HepG2 (cell line): Measurements from ENCODE around the gene LMOD3. TPM values are rescaled to one million over a fixed set of nuclear protein-coding genes. Genes with fewer than 3 reads are reported as not detected.

Experiments
- AGO2 ChIP-seq: fragments of 200-400 bp; formaldehyde crosslinking; optimal IDR thresholded peaks from 2 replicates; pipeline ENCODE3; 2017; ENCODE audit warnings: mild to moderate bottlenecking, low read depth, low read length, moderate library complexity
- HMGA1 ChIP-seq: sonication (generic); formaldehyde crosslinking; conservative IDR thresholded peaks from 2 replicates; pipeline ENCODE4 v1.4.0; 2020; ENCODE audit warnings: missing genetic modification reagents
- KMT2A ChIP-seq: sonication (generic); formaldehyde crosslinking; IDR thresholded peaks from 2 replicates; pipeline ENCODE4 v1.4.0; 2020; ENCODE audit warnings: missing genetic modification reagents
- PHF8 ChIP-seq: sonication (generic); formaldehyde crosslinking; IDR thresholded peaks from 2 replicates; pipeline ENCODE4 v1.5.0; 2020; ENCODE audit warnings: missing genetic modification reagents
- RFXAP ChIP-seq: sonication (generic); formaldehyde crosslinking; IDR thresholded peaks from 2 replicates; pipeline ENCODE4 v1.4.0; 2020; ENCODE audit warnings: missing genetic modification reagents, borderline replicate concordance
- SOX6 ChIP-seq, 2 experiments: fragments of 450-650 bp in 1 of 2; sonication (generic) in 1 of 2; formaldehyde crosslinking in 1 of 2; IDR thresholded peaks; 2 replicates each; pipeline versions ENCODE4 v1.4.0 to v1.6.1; 2017 to 2020; ENCODE audit warnings: antibody characterized with exemption in 1 of 2, mild to moderate bottlenecking in 1 of 2, missing genetic modification reagents in 1 of 2
- SRY ChIP-seq: sonication (generic); formaldehyde crosslinking; IDR thresholded peaks from 2 replicates; pipeline ENCODE4 v1.8.0; 2022; ENCODE audit warnings: mild to moderate bottlenecking, missing genetic modification reagents
- UBTF ChIP-seq: sonication (generic); formaldehyde crosslinking; IDR thresholded peaks from 2 replicates; pipeline ENCODE4 v1.4.0; 2020; ENCODE audit warnings: mild to moderate bottlenecking, missing genetic modification reagents
- ZBTB7A ChIP-seq: sonication (generic); formaldehyde crosslinking; IDR thresholded peaks from 2 replicates; pipeline ENCODE4 v1.8.0; 2022; ENCODE audit warnings: mild to moderate bottlenecking, missing genetic modification reagents
- ZFY ChIP-seq: sonication (generic); formaldehyde crosslinking; IDR thresholded peaks from 2 replicates; pipeline ENCODE4 v1.4.0; 2020; ENCODE audit warnings: missing genetic modification reagents
- ZNF121 ChIP-seq: sonication (generic); formaldehyde crosslinking; IDR thresholded peaks from 2 replicates; pipeline ENCODE4 v1.5.0; 2020; ENCODE audit warnings: mild to moderate bottlenecking, missing genetic modification reagents
- ZNF331 ChIP-seq: sonication (generic); formaldehyde crosslinking; IDR thresholded peaks from 2 replicates; pipeline ENCODE4 v1.4.0; 2020; ENCODE audit warnings: missing genetic modification reagents
- ZNF687 ChIP-seq: sonication (generic); formaldehyde crosslinking; IDR thresholded peaks from 2 replicates; pipeline ENCODE4 v1.5.1; 2020; ENCODE audit warnings: mild to moderate bottlenecking, missing genetic modification reagents, moderate library complexity
- ZNF788 ChIP-seq: sonication (generic); formaldehyde crosslinking; IDR thresholded peaks from 2 replicates; pipeline ENCODE4 v1.5.0; 2020; ENCODE audit warnings: mild to moderate bottlenecking, missing genetic modification reagents, borderline replicate concordance
- ZSCAN25 ChIP-seq: sonication (generic); formaldehyde crosslinking; IDR thresholded peaks from 2 replicates; pipeline ENCODE4 v1.8.0; 2022; ENCODE audit warnings: mild to moderate bottlenecking, missing genetic modification reagents
- polyA plus RNA-seq, 8 experiments: library from polyadenylated mRNA; depleted of rRNA in 3 of 8; stranded (reverse) in 7 of 8; unstranded in 1 of 8; fragments of >200 nt; fragmentation: Illumina TruSeq in 4 of 8; extraction: Trizol in 4 of 8; gene quantifications; 2 replicates each; pipeline versions ENCODE4 v1.2.1 to v1.2.3, GENCODE V29; 2011 to 2016; ENCODE audit warnings: low read depth in 4 of 8, missing spikeins in 1 of 8, mixed read lengths in 1 of 8; ENCODE audit not compliant: insufficient read depth in 1 of 8
- total RNA-seq, 5 experiments: library from RNA; depleted of rRNA; stranded (reverse); fragments of >200 nt; fragmentation: Illumina TruSeq; extraction: Trizol; gene quantifications; 2 replicates each; pipeline ENCODE4 v1.2.3, GENCODE V29; 2016; ENCODE audit warnings: low read depth in 1 of 5
- TF ChIP-seq, protein P1 (sequence below): sonication (generic); formaldehyde crosslinking; IDR thresholded peaks from 2 replicates; pipeline ENCODE4 v1.4.0; 2020; ENCODE audit warnings: missing genetic modification reagents

Gene LMOD3
- total and polyA plus RNA-seq, 2 of the 13 experiments (the other 11 are each of a cell fraction or from before 2014, with no cell fraction given) = not detected

- TF ChIP-seq ZFY (CRISPR knock-in tag) (peak; percentile 53; the same call in 1 of the 2 replicates), SRY (CRISPR knock-in tag) (0 out of 2 replicates have a peak, but pooled peaks have one; percentile 25), ZNF121 (CRISPR knock-in tag) (peak; percentile 28; the same call in 1 of the 2 replicates), RFXAP (CRISPR knock-in tag) (no peak), UBTF (peak; percentile 41; the same call in 1 of the 2 replicates), HMGA1 (CRISPR knock-in tag) (no peak), KMT2A (0 out of 2 replicates have a peak, but pooled peaks have one; percentile 10), ZNF687 (CRISPR knock-in tag) (peak; percentile 35), ZSCAN25 (CRISPR knock-in tag) (0 out of 2 replicates have a peak, but pooled peaks have one; percentile 38), ZNF788 (CRISPR knock-in tag) (no peak), SOX6 (IDR thresholded peaks at IDR 0.05) (no peak), SOX6 (CRISPR knock-in tag; IDR thresholded peaks at IDR 0.05) (0 out of 2 replicates have a peak, but pooled peaks have one; percentile 20), ZBTB7A (CRISPR knock-in tag) (no peak), AGO2 (peak; percentile 63), ZNF331 (CRISPR knock-in tag) (no peak; the same call in 1 of the 2 replicates), PHF8 (CRISPR knock-in tag) (peak; percentile 37; the same call in 1 of the 2 replicates)
- TF ChIP-seq, protein P1, sequence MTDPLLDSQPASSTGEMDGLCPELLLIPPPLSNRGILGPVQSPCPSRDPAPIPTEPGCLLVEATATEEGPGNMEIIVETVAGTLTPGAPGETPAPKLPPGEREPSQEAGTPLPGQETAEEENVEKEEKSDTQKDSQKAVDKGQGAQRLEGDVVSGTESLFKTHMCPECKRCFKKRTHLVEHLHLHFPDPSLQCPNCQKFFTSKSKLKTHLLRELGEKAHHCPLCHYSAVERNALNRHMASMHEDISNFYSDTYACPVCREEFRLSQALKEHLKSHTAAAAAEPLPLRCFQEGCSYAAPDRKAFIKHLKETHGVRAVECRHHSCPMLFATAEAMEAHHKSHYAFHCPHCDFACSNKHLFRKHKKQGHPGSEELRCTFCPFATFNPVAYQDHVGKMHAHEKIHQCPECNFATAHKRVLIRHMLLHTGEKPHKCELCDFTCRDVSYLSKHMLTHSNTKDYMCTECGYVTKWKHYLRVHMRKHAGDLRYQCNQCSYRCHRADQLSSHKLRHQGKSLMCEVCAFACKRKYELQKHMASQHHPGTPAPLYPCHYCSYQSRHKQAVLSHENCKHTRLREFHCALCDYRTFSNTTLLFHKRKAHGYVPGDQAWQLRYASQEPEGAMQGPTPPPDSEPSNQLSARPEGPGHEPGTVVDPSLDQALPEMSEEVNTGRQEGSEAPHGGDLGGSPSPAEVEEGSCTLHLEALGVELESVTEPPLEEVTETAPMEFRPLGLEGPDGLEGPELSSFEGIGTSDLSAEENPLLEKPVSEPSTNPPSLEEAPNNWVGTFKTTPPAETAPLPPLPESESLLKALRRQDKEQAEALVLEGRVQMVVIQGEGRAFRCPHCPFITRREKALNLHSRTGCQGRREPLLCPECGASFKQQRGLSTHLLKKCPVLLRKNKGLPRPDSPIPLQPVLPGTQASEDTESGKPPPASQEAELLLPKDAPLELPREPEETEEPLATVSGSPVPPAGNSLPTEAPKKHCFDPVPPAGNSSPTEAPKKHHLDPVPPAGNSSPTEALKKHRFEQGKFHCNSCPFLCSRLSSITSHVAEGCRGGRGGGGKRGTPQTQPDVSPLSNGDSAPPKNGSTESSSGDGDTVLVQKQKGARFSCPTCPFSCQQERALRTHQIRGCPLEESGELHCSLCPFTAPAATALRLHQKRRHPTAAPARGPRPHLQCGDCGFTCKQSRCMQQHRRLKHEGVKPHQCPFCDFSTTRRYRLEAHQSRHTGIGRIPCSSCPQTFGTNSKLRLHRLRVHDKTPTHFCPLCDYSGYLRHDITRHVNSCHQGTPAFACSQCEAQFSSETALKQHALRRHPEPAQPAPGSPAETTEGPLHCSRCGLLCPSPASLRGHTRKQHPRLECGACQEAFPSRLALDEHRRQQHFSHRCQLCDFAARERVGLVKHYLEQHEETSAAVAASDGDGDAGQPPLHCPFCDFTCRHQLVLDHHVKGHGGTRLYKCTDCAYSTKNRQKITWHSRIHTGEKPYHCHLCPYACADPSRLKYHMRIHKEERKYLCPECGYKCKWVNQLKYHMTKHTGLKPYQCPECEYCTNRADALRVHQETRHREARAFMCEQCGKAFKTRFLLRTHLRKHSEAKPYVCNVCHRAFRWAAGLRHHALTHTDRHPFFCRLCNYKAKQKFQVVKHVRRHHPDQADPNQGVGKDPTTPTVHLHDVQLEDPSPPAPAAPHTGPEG (CRISPR knock-in tag) = peak; percentile 83; the same call in 1 of the 2 replicates
Observed at GRCh38 chr3:69079269-69080159, 42.9 kb downstream of the LMOD3 start (continued).
